ENCODE measurements around the gene PRRT2. TPM values are rescaled to one million over a fixed set of nuclear protein-coding genes. Genes with fewer than 3 reads are reported as not detected.

PRRT2 gene
- total RNA-seq, 2 experiments from 2014 or later: 0.67 to 1.1 TPM

GRCh38 chr16:29789775-29790182 lies 22.2 kb upstream of the PRRT2 start:
- POLR2A ChIA-PET: interaction anchor here (0.5 to 1.3 kb wide), 7 partner anchors 15 to 99 kb away, joined by 3 to 10 read pairs (median 5); partner anchors contain the start of gene PAGR1
- CTCF ChIA-PET: interaction anchor here (0.5 to 4.8 kb wide), 24 partner anchors 9 to 243 kb away, joined by 3 to 24 read pairs (median 4); partner anchors contain the start of genes HIRIP3, INO80E, MAZ and PAGR1

DNA sequence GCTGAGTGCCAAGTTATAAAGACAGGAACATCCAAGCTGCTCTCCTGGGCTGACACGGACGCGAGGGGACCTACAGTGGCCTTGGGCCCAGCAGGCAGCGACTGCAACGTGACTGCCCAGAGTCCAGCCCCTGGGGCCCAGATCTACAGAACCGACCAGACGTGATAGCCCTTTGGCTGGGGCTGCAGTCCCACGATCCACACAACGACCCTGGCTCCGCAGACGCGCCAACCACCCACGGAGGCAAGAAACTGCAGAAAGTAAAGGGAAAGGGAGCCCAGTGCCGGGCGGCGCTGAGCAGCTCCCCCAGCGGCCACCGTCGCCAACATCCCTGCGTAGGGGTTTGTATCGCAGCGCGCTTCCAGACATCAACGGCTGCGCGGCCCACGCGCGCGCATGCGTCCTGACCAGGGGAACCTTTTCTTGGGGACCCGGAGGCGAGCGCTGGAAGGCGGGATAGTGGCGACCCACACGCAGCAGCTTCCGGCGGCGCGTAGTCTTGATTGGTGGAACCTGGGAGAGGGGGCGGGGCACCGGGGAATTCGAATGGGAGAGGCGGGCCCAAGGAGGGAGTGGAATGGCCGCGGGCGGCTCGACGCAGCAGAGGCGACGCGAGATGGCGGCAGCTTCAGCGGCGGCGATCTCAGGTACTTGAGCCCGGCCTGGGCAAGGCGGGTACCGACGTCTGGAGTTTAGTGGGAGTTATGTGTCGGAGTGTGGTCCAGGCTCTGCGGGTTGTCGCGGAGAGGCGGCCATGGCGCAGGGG lies 21.6 kb upstream of the PRRT2 start, which contains the start of gene KIF22:
KIF22 (plus strand) TSS at position 569 of the 766 bp plus-strand sequence; CDS start at position 578, 9 bp downstream.
- ChIA-PET POLR2A (interaction anchor here (0.5 to 1.3 kb wide), 8 partner anchors 14 to 99 kb away, joined by 3 to 10 read pairs (median 4); partner anchors contain the start of gene PAGR1), CTCF (interaction anchor here (0.5 to 4.8 kb wide), 26 partner anchors 10 to 242 kb away, joined by 3 to 24 read pairs (median 4); partner anchors contain the start of genes HIRIP3, INO80E, MAZ and PAGR1)

- ChIA-PET POLR2A (interaction anchor here (0.7 to 1.1 kb wide), 4 partner anchors 14 to 25 kb away, joined by 3 to 7 read pairs (median 4); partner anchors contain the start of gene PAGR1), CTCF (interaction anchor here (0.8 to 4.8 kb wide), 15 partner anchors 11 to 126 kb away, joined by 3 to 24 read pairs (median 4); partner anchors contain the start of genes MAZ and PAGR1)
Measured at GRCh38 chr16:29790949-29791844, 20.8 kb upstream of the PRRT2 start.

DNA sequence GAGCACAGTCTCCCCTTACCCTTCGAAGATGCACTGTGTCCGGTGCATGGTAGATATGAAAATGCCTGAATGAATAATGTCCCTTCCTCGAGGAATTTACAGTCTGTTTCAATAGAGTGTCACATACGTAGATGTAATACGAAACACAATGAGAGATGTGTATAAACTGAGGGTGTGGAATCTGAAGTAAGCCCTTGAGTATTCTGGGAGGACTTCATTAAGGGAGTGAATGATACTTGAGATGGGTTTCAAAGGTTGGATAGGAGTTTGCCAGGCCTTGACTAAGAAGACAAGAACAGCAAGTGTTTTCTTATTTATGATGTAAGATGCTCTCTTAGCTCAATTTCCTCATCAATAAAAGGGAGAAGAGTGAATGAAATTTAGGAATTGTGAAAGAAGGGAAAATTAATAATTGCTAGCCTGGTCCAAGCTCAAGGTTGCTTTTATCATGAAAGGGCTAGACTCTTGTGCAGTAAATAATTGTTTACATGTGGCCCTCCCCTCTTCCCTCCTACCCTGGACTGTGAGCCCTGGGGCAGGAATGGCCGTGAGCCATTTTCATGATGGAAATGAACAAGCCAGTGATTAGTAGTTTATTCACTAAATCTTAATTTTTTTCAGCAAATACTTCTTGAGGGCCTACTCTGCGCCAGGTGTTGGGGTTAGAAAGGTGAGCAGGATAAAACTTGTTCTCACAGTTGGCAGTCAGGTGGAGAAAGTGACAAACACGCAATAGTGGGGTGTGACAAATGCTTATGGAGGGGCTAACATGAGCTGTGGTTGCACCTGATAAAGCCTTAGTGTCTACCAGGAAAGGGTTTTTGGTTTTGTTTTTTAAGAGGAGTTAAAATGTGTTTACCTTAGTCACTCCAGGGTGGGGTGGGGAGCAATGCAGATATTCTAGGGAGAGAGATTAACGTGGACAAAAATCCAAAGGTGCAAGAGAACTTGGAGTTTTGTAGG lies 19.9 kb upstream of the PRRT2 start:
- ChIA-PET CTCF (interaction anchor here (0.5 to 4.8 kb wide), 6 partner anchors 10 to 90 kb away, joined by 3 to 24 read pairs (median 15); no protein-coding TSS in a partner anchor), POLR2A (interaction anchor here (1.1 kb wide), 1 partner anchor 16 kb away, joined by 3 read pairs; no protein-coding TSS in a partner anchor)

GRCh38 chr16:29793153-29793552 lies 18.8 kb upstream of the PRRT2 start:
- ChIA-PET CTCF (interaction anchor here (1.3 to 2.9 kb wide), 2 partner anchors 9 to 11 kb away, joined by 3 to 14 read pairs; no protein-coding TSS in a partner anchor), POLR2A (interaction anchor here (0.6 kb wide), 1 partner anchor 98 kb away, joined by 5 read pairs; no protein-coding TSS in a partner anchor)

GRCh38 chr16:29794231-29794710 lies 17.7 kb upstream of the PRRT2 start:
- CTCF ChIA-PET: interaction anchor here (2.9 kb wide), 1 partner anchor 10 kb away, joined by 14 read pairs; no protein-coding TSS in a partner anchor
- POLR2A ChIA-PET: no interaction called here

DNA sequence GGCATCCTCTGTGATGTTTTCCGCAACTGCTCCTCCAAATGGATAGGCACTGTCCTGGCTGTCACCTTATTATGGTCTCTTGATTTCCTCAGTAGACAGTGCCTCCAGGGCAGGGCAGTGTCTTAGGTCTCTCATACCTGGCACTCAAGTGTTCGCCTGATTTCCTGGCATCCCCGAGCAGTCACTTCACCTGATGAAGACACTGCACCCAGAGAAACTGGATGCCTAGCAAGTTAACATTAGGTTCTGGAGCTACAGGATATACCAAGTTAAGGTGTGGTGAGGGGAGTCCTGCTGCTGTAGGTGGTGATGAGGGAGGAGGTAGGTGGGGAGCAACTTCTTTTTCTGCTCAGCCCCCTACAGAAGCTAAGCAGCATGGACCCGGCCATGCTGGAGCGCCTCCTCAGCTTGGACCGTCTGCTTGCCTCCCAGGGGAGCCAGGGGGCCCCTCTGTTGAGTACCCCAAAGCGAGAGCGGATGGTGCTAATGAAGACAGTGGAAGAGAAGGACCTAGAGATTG lies 9.5 kb upstream of the PRRT2 start:
- CTCF ChIA-PET: interaction anchor here (0.7 to 3.7 kb wide), 5 partner anchors 9 to 46 kb away, joined by 3 to 22 read pairs (median 4); partner anchors contain the start of gene KIF22
- POLR2A ChIA-PET: interaction anchor here (0.6 kb wide), 1 partner anchor 127 kb away, joined by 4 read pairs; no protein-coding TSS in a partner anchor

GRCh38 chr16:29804020-29804419 lies 8.0 kb upstream of the PRRT2 start:
- CTCF ChIA-PET: interaction anchor here (0.9 to 3.7 kb wide), 7 partner anchors 11 to 103 kb away, joined by 3 to 22 read pairs (median 4); partner anchors contain the start of genes KIF22 and PAGR1
- POLR2A ChIA-PET: interaction anchor here (0.5 to 0.9 kb wide), 3 partner anchors 11 to 157 kb away, joined by 3 to 5 read pairs (median 4); no protein-coding TSS in a partner anchor

- ChIA-PET CTCF (interaction anchor here (0.8 to 3.7 kb wide), 7 partner anchors 11 to 58 kb away, joined by 3 to 22 read pairs (median 4); partner anchors contain the start of genes KIF22 and PAGR1), POLR2A (interaction anchor here (0.5 to 1.0 kb wide), 8 partner anchors 9 to 246 kb away, joined by 3 to 7 read pairs (median 4); partner anchors contain the start of genes KIF22 and MVP)
Measured at GRCh38 chr16:29804455-29805231, 7.3 kb upstream of the PRRT2 start.

- POLR2A ChIA-PET: interaction anchor here (0.7 to 3.9 kb wide), 5 partner anchors 8 to 246 kb away, joined by 3 to 41 read pairs (median 7); partner anchors contain the start of genes KIF22 and MVP
- CTCF ChIA-PET: interaction anchor here (2.6 to 3.7 kb wide), 3 partner anchors 10 to 16 kb away, joined by 14 to 22 read pairs (median 14); partner anchors contain the start of genes KIF22 and PAGR1
Measured at GRCh38 chr16:29805232-29806098, 6.5 kb upstream of the PRRT2 start.

GRCh38 chr16:29806099-29806579 lies 5.9 kb upstream of the PRRT2 start, which contains the start of gene MAZ:
TSS of gene MAZ (plus strand) at chr16:29806529. CDS start at chr16:29806702, 173 bp downstream.
- ChIA-PET CTCF (interaction anchor here (0.5 to 3.0 kb wide), 3 partner anchors 10 to 129 kb away, joined by 3 to 14 read pairs (median 13); partner anchors contain the start of genes KIF22 and PAGR1), POLR2A (interaction anchor here (0.6 to 3.9 kb wide), 3 partner anchors 10 to 19 kb away, joined by 3 to 41 read pairs (median 31); partner anchors contain the start of genes MVP and PAGR1)

DNA sequence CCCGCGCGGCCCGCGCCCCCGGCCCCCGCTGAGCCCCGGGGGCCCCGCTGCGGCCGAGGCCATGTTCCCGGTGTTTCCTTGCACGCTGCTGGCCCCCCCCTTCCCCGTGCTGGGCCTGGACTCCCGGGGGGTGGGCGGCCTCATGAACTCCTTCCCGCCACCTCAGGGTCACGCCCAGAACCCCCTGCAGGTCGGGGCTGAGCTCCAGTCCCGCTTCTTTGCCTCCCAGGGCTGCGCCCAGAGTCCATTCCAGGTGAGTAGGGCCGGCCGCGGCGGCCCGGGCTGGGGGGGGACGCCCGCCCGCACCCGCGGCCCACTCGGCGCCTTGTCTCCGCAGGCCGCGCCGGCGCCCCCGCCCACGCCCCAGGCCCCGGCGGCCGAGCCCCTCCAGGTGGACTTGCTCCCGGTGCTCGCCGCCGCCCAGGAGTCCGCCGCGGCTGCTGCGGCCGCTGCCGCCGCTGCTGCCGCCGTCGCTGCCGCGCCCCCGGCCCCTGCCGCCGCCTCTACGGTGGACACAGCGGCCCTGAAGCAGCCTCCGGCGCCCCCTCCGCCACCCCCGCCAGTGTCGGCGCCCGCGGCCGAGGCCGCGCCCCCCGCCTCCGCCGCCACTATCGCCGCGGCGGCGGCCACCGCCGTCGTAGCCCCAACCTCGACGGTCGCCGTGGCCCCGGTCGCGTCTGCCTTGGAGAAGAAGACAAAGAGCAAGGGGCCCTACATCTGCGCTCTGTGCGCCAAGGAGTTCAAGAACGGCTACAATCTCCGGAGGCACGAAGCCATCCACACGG lies 5.2 kb upstream of the PRRT2 start:
- ChIA-PET CTCF (interaction anchor here (0.5 to 3.0 kb wide), 8 partner anchors 9 to 130 kb away, joined by 3 to 17 read pairs (median 6); partner anchors contain the start of genes KIF22, MVP and PAGR1), POLR2A (interaction anchor here (0.6 to 3.9 kb wide), 6 partner anchors 9 to 259 kb away, joined by 3 to 41 read pairs (median 8); partner anchors contain the start of genes ALDOA, MVP and PAGR1)

All from activated CD8-positive, alpha-beta memory T cell treated with anti-CD3 and anti-CD28 coated beads for 36 hours (primary cell).